WTC11 (cell line): ENCODE results near the gene FRMD4A.

Source experiments
- ATF1 ChIP-seq: sonication (generic); formaldehyde crosslinking; IDR thresholded peaks from 2 replicates; pipeline ENCODE4 v1.8.1; 2023; ENCODE audit warnings: mild to moderate bottlenecking, moderate library complexity, missing genetic modification reagents
- ATF3 ChIP-seq: sonication (generic); formaldehyde crosslinking; conservative IDR thresholded peaks from 2 replicates; pipeline ENCODE4 v1.8.1; 2022; ENCODE audit warnings: mild to moderate bottlenecking, missing genetic modification reagents
- CBFB ChIP-seq: sonication (generic); formaldehyde crosslinking; IDR thresholded peaks from 2 replicates; pipeline ENCODE4 v1.8.1; 2022; ENCODE audit warnings: mild to moderate bottlenecking, low read depth, missing genetic modification reagents
- CREB1 ChIP-seq: sonication (generic); formaldehyde crosslinking; IDR thresholded peaks from 2 replicates; pipeline ENCODE4 v1.8.0; 2023; ENCODE audit warnings: mild to moderate bottlenecking, missing genetic modification reagents
- ELF4 ChIP-seq: sonication (generic); formaldehyde crosslinking; IDR thresholded peaks from 2 replicates; pipeline ENCODE4 v1.8.1; 2022; ENCODE audit warnings: low read depth, mild to moderate bottlenecking, moderate library complexity, missing genetic modification reagents
- IRF2 ChIP-seq: sonication (generic); formaldehyde crosslinking; IDR thresholded peaks from 2 replicates; pipeline ENCODE4 v1.8.0; 2022; ENCODE audit warnings: low read depth, missing genetic modification reagents, borderline replicate concordance
- JUN ChIP-seq: sonication (generic); formaldehyde crosslinking; IDR thresholded peaks from 2 replicates; pipeline ENCODE4 v1.8.0; 2023; ENCODE audit warnings: mild to moderate bottlenecking, missing genetic modification reagents
- SP1 ChIP-seq: sonication (generic); formaldehyde crosslinking; conservative IDR thresholded peaks from 2 replicates; pipeline ENCODE4 v1.8.1; 2022; ENCODE audit warnings: missing genetic modification reagents
- TCF7 ChIP-seq: sonication (generic); formaldehyde crosslinking; IDR thresholded peaks from 2 replicates; pipeline ENCODE4 v1.8.0; 2022; ENCODE audit warnings: mild to moderate bottlenecking, low read depth, missing genetic modification reagents, moderate library complexity
- TEAD1 ChIP-seq: sonication (generic); formaldehyde crosslinking; IDR thresholded peaks from 2 replicates; pipeline ENCODE4 v1.8.0; 2022; ENCODE audit warnings: mild to moderate bottlenecking, missing genetic modification reagents
- ZBTB21 ChIP-seq: sonication (generic); formaldehyde crosslinking; IDR thresholded peaks from 2 replicates; pipeline ENCODE4 v1.8.1; 2023; ENCODE audit warnings: mild to moderate bottlenecking, missing genetic modification reagents, borderline replicate concordance
- ZNF121 ChIP-seq: sonication (generic); formaldehyde crosslinking; IDR thresholded peaks from 2 replicates; pipeline ENCODE4 v1.8.0; 2023; ENCODE audit warnings: missing genetic modification reagents
- TF ChIP-seq, protein P1 (sequence below): fragments of 200-600 bp; IDR thresholded peaks from 2 replicates; pipeline ENCODE4 v1.8.0; 2022; ENCODE audit warnings: antibody characterized with exemption
- TF ChIP-seq, protein P2 (sequence below): sonication (generic); formaldehyde crosslinking; IDR thresholded peaks from 2 replicates; pipeline ENCODE4 v1.8.1; 2022; ENCODE audit warnings: mild to moderate bottlenecking, moderate library complexity, missing genetic modification reagents

GRCh38 chr10:13722747-13723653 lies 607.7 kb downstream of the FRMD4A start:
- TF ChIP-seq ATF3 (no peak), CREB1 (no peak), JUN (CRISPR knock-in tag) (no peak), ATF1 (CRISPR knock-in tag) (no peak), SP1 (no peak), ZNF121 (CRISPR knock-in tag) (no peak), ELF4 (CRISPR knock-in tag) (no peak), TCF7 (CRISPR knock-in tag) (no peak), TEAD1 (CRISPR knock-in tag) (no peak), ZBTB21 (CRISPR knock-in tag) (no peak), IRF2 (no peak), CBFB (CRISPR knock-in tag) (no peak)
- TF ChIP-seq, protein P1, sequence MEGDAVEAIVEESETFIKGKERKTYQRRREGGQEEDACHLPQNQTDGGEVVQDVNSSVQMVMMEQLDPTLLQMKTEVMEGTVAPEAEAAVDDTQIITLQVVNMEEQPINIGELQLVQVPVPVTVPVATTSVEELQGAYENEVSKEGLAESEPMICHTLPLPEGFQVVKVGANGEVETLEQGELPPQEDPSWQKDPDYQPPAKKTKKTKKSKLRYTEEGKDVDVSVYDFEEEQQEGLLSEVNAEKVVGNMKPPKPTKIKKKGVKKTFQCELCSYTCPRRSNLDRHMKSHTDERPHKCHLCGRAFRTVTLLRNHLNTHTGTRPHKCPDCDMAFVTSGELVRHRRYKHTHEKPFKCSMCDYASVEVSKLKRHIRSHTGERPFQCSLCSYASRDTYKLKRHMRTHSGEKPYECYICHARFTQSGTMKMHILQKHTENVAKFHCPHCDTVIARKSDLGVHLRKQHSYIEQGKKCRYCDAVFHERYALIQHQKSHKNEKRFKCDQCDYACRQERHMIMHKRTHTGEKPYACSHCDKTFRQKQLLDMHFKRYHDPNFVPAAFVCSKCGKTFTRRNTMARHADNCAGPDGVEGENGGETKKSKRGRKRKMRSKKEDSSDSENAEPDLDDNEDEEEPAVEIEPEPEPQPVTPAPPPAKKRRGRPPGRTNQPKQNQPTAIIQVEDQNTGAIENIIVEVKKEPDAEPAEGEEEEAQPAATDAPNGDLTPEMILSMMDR = no peak
- TF ChIP-seq, protein P2, sequence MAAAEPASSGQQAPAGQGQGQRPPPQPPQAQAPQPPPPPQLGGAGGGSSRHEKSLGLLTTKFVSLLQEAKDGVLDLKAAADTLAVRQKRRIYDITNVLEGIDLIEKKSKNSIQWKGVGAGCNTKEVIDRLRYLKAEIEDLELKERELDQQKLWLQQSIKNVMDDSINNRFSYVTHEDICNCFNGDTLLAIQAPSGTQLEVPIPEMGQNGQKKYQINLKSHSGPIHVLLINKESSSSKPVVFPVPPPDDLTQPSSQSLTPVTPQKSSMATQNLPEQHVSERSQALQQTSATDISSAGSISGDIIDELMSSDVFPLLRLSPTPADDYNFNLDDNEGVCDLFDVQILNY (CRISPR knock-in tag) = no peak
